ENCODE results near the gene PLEKHA8. TPM values are rescaled to one million over a fixed set of nuclear protein-coding genes. Genes with fewer than 3 reads are reported as not detected.

The PLEKHA8 gene
- total RNA-seq, 6 experiments from 2014 or later = 9.1 to 10.1 (median 9.6) TPM

DNA sequence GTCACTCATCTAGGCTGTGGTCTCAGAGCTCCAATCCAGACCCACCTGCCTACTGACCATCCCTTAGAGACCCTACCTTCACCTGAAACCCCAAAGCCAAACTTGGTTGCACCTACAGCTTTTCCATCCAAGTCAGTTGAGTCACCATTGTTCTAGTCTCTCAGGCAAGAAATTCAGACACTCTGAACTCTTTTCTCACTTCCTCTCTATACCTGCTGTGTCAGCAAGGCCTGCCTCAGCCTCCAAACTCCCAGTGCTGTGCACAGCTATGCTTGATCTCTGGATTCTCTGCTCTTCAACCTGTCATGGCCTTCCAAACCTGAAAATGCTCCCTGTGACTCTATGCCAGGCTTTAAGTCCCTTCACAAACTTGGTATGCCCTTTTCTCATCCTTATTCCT lies 59.2 kb downstream of the PLEKHA8 start:
- Mint-ChIP-seq H3K27me3 (ENCODE audit: insufficient read depth) (peaks cover 2% of the 10 kb centered on the region), H3K36me3 (ENCODE audit: low read depth) (no peaks in the 10 kb centered on the region), H3K4me3 (no peak overlapping the region), H3K27ac (no peak overlapping the region), H3K4me1 (ENCODE audit: low read depth) (peaks cover 27% of the 10 kb centered on the region), H3K9me3 (no peaks in the 10 kb centered on the region)
- TF ChIP-seq, protein P1, sequence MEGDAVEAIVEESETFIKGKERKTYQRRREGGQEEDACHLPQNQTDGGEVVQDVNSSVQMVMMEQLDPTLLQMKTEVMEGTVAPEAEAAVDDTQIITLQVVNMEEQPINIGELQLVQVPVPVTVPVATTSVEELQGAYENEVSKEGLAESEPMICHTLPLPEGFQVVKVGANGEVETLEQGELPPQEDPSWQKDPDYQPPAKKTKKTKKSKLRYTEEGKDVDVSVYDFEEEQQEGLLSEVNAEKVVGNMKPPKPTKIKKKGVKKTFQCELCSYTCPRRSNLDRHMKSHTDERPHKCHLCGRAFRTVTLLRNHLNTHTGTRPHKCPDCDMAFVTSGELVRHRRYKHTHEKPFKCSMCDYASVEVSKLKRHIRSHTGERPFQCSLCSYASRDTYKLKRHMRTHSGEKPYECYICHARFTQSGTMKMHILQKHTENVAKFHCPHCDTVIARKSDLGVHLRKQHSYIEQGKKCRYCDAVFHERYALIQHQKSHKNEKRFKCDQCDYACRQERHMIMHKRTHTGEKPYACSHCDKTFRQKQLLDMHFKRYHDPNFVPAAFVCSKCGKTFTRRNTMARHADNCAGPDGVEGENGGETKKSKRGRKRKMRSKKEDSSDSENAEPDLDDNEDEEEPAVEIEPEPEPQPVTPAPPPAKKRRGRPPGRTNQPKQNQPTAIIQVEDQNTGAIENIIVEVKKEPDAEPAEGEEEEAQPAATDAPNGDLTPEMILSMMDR (IDR thresholded peaks at IDR 0.05) = no peak
- DNase-seq = no peak

DNA sequence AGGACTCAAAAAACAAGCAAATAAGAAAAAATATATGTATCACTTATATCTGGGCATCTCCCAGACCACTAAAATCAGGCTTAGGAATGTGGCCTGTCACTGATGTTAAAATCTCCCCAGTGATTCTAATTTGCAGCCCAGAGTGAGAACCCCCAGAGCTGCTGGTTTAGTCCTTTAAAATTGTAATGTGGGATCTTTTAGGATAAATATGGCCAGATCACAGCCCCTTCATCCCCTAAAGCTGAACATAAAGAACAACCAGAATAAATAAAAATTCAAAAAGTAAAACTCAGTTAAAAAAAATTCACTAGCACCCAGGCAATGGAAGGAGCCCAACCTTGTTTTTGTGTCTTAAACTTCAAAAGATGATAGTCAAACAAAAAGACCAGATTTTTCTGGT lies 60.1 kb downstream of the PLEKHA8 start:
- Mint-ChIP-seq H3K9me3 (no peaks in the 10 kb centered on the region), H3K27ac (no peak overlapping the region), H3K4me3 (no peak overlapping the region), H3K4me1 (ENCODE audit: low read depth) (peaks cover 28% of the 10 kb centered on the region), H3K27me3 (ENCODE audit: insufficient read depth) (peaks cover 2% of the 10 kb centered on the region), H3K36me3 (ENCODE audit: low read depth) (no peaks in the 10 kb centered on the region)
- no peak for DNase-seq
- TF ChIP-seq, protein P1 (IDR thresholded peaks at IDR 0.05) = no peak

DNA sequence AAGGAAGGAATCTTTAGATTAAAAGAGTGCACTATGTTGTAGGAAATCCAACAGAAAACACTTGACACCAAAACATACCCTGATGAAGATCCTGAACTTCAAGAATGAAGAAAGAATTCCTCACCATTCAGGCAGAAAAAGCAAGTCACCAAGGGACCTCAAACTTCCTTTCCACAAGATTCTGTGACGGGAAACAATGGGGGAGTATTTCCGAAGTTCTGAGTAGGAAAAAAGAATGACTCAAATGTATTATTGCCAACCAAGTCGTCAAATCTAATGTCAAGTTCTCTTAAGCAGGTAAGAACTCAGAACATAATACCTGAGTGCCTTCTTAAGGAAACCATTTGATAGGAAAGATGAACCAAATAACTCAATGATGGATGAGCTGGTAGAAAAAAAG lies 61.9 kb downstream of the PLEKHA8 start:
- Mint-ChIP-seq H3K4me1 (ENCODE audit: low read depth) (peaks cover 34% of the 10 kb centered on the region), H3K4me3 (no peak overlapping the region), H3K27ac (no peak overlapping the region; the same call in 1 of the 2 replicates), H3K9me3 (no peaks in the 10 kb centered on the region), H3K36me3 (ENCODE audit: low read depth) (no peaks in the 10 kb centered on the region), H3K27me3 (ENCODE audit: insufficient read depth) (peaks cover 2% of the 10 kb centered on the region)
- TF ChIP-seq, protein P1 (IDR thresholded peaks at IDR 0.05) = no peak
- no peak for DNase-seq

DNA sequence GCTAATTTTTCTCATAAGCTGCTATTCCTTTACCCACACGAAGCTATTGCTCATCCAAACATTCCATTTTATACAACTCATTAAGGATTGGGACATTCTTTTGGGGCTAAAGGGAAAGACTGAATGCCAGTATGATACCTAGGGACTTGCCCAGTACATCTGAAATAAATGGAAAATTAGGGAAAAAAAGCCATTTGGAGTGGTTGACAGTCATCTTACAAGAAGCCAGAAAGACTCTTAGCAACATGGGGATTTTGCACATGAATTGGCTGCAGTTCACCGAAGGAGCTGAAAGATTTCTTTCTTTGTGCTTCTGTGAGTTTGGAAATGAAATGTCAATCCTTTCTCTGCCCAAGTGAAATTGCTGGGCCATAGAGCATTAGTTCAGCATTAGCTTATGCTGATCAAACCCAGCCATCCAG lies 63.3 kb downstream of the PLEKHA8 start:
- peaks cover 7% of the 10 kb centered on the region; the same call in 1 of the 2 replicates for H3K9me3 Mint-ChIP-seq
- H3K4me1 Mint-ChIP-seq (ENCODE audit: low read depth) = peaks cover 34% of the 10 kb centered on the region
- peaks cover 2% of the 10 kb centered on the region for H3K27me3 Mint-ChIP-seq (ENCODE audit: insufficient read depth)
- DNase-seq = peak; percentile 77
- TF ChIP-seq, protein P1 (IDR thresholded peaks at IDR 0.05) = no peak
- 0 out of 2 replicates have a peak, but pooled peaks cover 4% of the 10 kb centered on the region for H3K36me3 Mint-ChIP-seq (ENCODE audit: low read depth)
- peak overlapping the region; percentile 77 for H3K27ac Mint-ChIP-seq
- peak overlapping the region; percentile 18; the same call in 1 of the 2 replicates for H3K4me3 Mint-ChIP-seq

DNA sequence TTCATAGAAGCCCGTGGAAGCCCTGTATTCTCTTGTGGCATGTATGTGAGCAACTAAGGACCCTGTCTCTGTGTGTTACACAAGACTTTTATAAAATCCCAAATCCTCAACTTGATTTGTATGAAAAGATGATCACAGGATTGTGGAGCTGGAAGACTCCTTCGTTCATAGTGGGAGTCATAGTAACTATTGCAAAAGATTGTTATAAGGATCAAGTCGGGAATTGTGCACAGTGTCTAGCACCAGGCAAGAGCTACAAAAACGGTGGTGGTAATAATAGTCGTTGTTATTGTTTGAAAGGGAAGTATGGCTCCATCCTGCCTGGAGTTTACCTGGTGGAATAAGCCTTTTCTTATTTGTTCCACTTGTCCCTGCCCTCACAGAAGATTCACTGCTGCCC lies 63.8 kb downstream of the PLEKHA8 start:
- Mint-ChIP-seq H3K27ac (peak overlapping the region; percentile 77), H3K36me3 (ENCODE audit: low read depth) (peaks cover 9% of the 10 kb centered on the region), H3K9me3 (peaks cover 11% of the 10 kb centered on the region), H3K27me3 (ENCODE audit: insufficient read depth) (peaks cover 2% of the 10 kb centered on the region), H3K4me1 (ENCODE audit: low read depth) (peaks cover 34% of the 10 kb centered on the region), H3K4me3 (no peak overlapping the region)
- TF ChIP-seq, protein P1 (IDR thresholded peaks at IDR 0.05) = no peak
- DNase-seq = no peak

Measured in HFFc6 (cell line).